GM21526 (cell line): Measurements from ENCODE around the gene ACTR1A.
"Not testable (repeated sequence)": the region's sequence is repeated elsewhere in the genome, so short reads cannot be mapped to it uniquely, and the experiment has no call there.

Experiments used
- ATAC-seq: cut with Tn5 transposase; IDR thresholded peaks from one replicate; pipeline ENCODE4 v1.9.1; 2021; ENCODE audit warnings: moderate library complexity; ENCODE audit not compliant: unreplicated experiment, low FRiP score

ACTR1A gene

GRCh38 chr10:102502337-102503151, at the start of gene ACTR1A:
Gene ACTR1A, minus strand, starts transcription at chr10:102502712. Its CDS starts 65 bp downstream, at chr10:102502647.
- peak; percentile 44 for ATAC-seq

- ATAC-seq = no peak
Measured at GRCh38 chr10:102550636-102551210, 48.2 kb upstream of the ACTR1A start.

- ATAC-seq = no peak
Measured at GRCh38 chr10:102549549-102549948, 47.0 kb upstream of the ACTR1A start.

GRCh38 chr10:102546606-102547320, 44.3 kb upstream of the ACTR1A start:
- ATAC-seq = no peak

GRCh38 chr10:102545997-102546396, 43.5 kb upstream of the ACTR1A start:
- no peak for ATAC-seq

GRCh38 chr10:102545265-102545871, 42.9 kb upstream of the ACTR1A start:
- no peak for ATAC-seq

- ATAC-seq = no peak
Measured at GRCh38 chr10:102542800-102543418, 40.4 kb upstream of the ACTR1A start.

GRCh38 chr10:102540023-102540422, 37.5 kb upstream of the ACTR1A start:
- ATAC-seq = no peak

GRCh38 chr10:102538811-102539210, 36.3 kb upstream of the ACTR1A start:
- no peak for ATAC-seq

GRCh38 chr10:102537948-102538347, 35.4 kb upstream of the ACTR1A start:
- ATAC-seq = no peak

- no peak for ATAC-seq
Measured at GRCh38 chr10:102537367-102537766, 34.9 kb upstream of the ACTR1A start.

- no peak for ATAC-seq
Measured at GRCh38 chr10:102535481-102536147, 33.1 kb upstream of the ACTR1A start.

GRCh38 chr10:102534966-102535365, 32.5 kb upstream of the ACTR1A start:
- ATAC-seq = not testable (repeated sequence)

GRCh38 chr10:102534333-102534732, 31.8 kb upstream of the ACTR1A start:
- ATAC-seq = no peak

GRCh38 chr10:102527546-102527945, 25.0 kb upstream of the ACTR1A start:
- ATAC-seq = no peak

GRCh38 chr10:102524746-102525145, 22.2 kb upstream of the ACTR1A start:
- ATAC-seq = no peak

GRCh38 chr10:102523250-102524029, 20.9 kb upstream of the ACTR1A start:
- no peak for ATAC-seq

- ATAC-seq = no peak
Measured at GRCh38 chr10:102522874-102523249, 20.4 kb upstream of the ACTR1A start.

- ATAC-seq = no peak
Measured at GRCh38 chr10:102519246-102519825, 16.8 kb upstream of the ACTR1A start.
